Measurements from ENCODE around the gene CTPS2.

The CTPS2 gene

GRCh38 chrX:16664626-16665025 is 47.8 kb downstream of the CTPS2 start:
- TF ChIP-seq CTCF (IDR thresholded peaks at IDR 0.05; ENCODE audit: low read depth, low read length) = peak; percentile 27
- DNase-seq = no peak
- Histone ChIP-seq H3K4me3 (ENCODE audit: low read depth, low read length) (no peak overlapping the region), H3K36me3 (no peaks in the 10 kb centered on the region), H3K9me3 (no peaks in the 10 kb centered on the region), H3K27me3 (no peaks in the 10 kb centered on the region), H3K4me1 (no peaks in the 10 kb centered on the region)

GRCh38 chrX:16664074-16664473 is 48.4 kb downstream of the CTPS2 start:
- Histone ChIP-seq H3K27me3 (no peaks in the 10 kb centered on the region), H3K9me3 (no peaks in the 10 kb centered on the region), H3K36me3 (no peaks in the 10 kb centered on the region), H3K4me1 (no peaks in the 10 kb centered on the region), H3K4me3 (ENCODE audit: low read depth, low read length) (no peak overlapping the region)
- DNase-seq = no peak
- TF ChIP-seq CTCF (IDR thresholded peaks at IDR 0.05; ENCODE audit: low read depth, low read length) = no peak

- Histone ChIP-seq H3K4me3 (ENCODE audit: low read depth, low read length) (no peak overlapping the region), H3K36me3 (no peaks in the 10 kb centered on the region), H3K27me3 (no peaks in the 10 kb centered on the region), H3K9me3 (no peaks in the 10 kb centered on the region), H3K4me1 (no peaks in the 10 kb centered on the region)
- no peak for DNase-seq
- no peak for TF ChIP-seq CTCF (IDR thresholded peaks at IDR 0.05; ENCODE audit: low read depth, low read length)
Measured at GRCh38 chrX:16662402-16662801, 50.1 kb downstream of the CTPS2 start.

- Histone ChIP-seq H3K9me3 (no peaks in the 10 kb centered on the region), H3K27me3 (no peaks in the 10 kb centered on the region), H3K36me3 (no peaks in the 10 kb centered on the region), H3K4me3 (ENCODE audit: low read depth, low read length) (no peak overlapping the region), H3K4me1 (no peaks in the 10 kb centered on the region)
- DNase-seq = no peak
- no peak for TF ChIP-seq CTCF (IDR thresholded peaks at IDR 0.05; ENCODE audit: low read depth, low read length)
Measured at GRCh38 chrX:16661495-16661894, 51.0 kb downstream of the CTPS2 start.

- no peaks in the 10 kb centered on the region for H3K27me3 ChIP-seq
- H3K9me3 ChIP-seq = no peaks in the 10 kb centered on the region
Measured at GRCh38 chrX:16659321-16659720, 53.1 kb downstream of the CTPS2 start.

GRCh38 chrX:16658284-16658683 is 54.2 kb downstream of the CTPS2 start:
- no peak for DNase-seq
- Histone ChIP-seq H3K4me1 (no peaks in the 10 kb centered on the region), H3K9me3 (no peaks in the 10 kb centered on the region), H3K27me3 (no peaks in the 10 kb centered on the region), H3K36me3 (no peaks in the 10 kb centered on the region), H3K4me3 (ENCODE audit: low read depth, low read length) (no peak overlapping the region)
- TF ChIP-seq CTCF (IDR thresholded peaks at IDR 0.05; ENCODE audit: low read depth, low read length) = no peak

More at GRCh38 chrX:16659321-16659720, 53.1 kb downstream of the CTPS2 start:
- DNase-seq = no peak
- no peaks in the 10 kb centered on the region for H3K4me1 ChIP-seq
- H3K4me3 ChIP-seq (ENCODE audit: low read depth, low read length) = no peak overlapping the region
- TF ChIP-seq CTCF (IDR thresholded peaks at IDR 0.05; ENCODE audit: low read depth, low read length) = no peak
- H3K36me3 ChIP-seq = no peaks in the 10 kb centered on the region
